H9 (cell line): Measurements from ENCODE around the gene GNG3. TPM values are rescaled to one million over a fixed set of nuclear protein-coding genes. Genes with fewer than 3 reads are reported as not detected.

Experiments
- DNase-seq: peaks from one replicate; pipeline ENCODE4 v3.0.0-alpha.2; 2017
- H2AFZ ChIP-seq: one replicate; pipeline ENCODE4 v1.6.1; 2013; ENCODE audit warnings: mild to moderate bottlenecking, low read length, control low read depth, moderate library complexity
- H2AK5ac ChIP-seq: 2 replicates; pipeline ENCODE4 v1.6.1; 2013; ENCODE audit warnings: low read length, control low read depth, mixed read lengths; ENCODE audit not compliant: insufficient read length
- H2BK120ac ChIP-seq: one replicate; pipeline ENCODE4 v1.6.1; 2013; ENCODE audit warnings: low read depth, mild to moderate bottlenecking, low read length, control low read depth, inconsistent platforms; ENCODE audit not compliant: poor library complexity, severe bottlenecking
- H2BK12ac ChIP-seq: 2 replicates; pipeline ENCODE4 v1.6.1; 2013; ENCODE audit warnings: low read length, control low read depth, mixed read lengths, low read depth; ENCODE audit not compliant: insufficient read length
- H2BK15ac ChIP-seq: 2 replicates; pipeline ENCODE4 v1.6.1; 2013; ENCODE audit warnings: low read depth, low read length, control low read depth
- H2BK20ac ChIP-seq: one replicate; pipeline ENCODE4 v1.6.1; 2013; ENCODE audit warnings: low read depth, mild to moderate bottlenecking, low read length, control low read depth, inconsistent platforms; ENCODE audit not compliant: poor library complexity, severe bottlenecking
- H2BK5ac ChIP-seq: 2 replicates; pipeline ENCODE4 v1.6.1; 2013; ENCODE audit warnings: low read length, control low read depth, mixed read lengths; ENCODE audit not compliant: insufficient read length
- H3K14ac ChIP-seq: 2 replicates; pipeline ENCODE4 v1.6.1; 2013; ENCODE audit warnings: low read length, control low read depth; ENCODE audit not compliant: insufficient read depth
- H3K18ac ChIP-seq: 2 replicates; pipeline ENCODE4 v1.6.1; 2013; ENCODE audit warnings: low read depth, mild to moderate bottlenecking, mixed read lengths, low read length, control low read depth; ENCODE audit not compliant: insufficient read length
- H3K23ac ChIP-seq: 2 replicates; pipeline ENCODE4 v1.6.1; 2013; ENCODE audit warnings: low read length, control low read depth, mixed read lengths, low read depth; ENCODE audit not compliant: insufficient read length
- H3K23me2 ChIP-seq: 2 replicates; pipeline ENCODE4 v1.6.1; 2013; ENCODE audit warnings: low read depth, mild to moderate bottlenecking, mixed read lengths, low read length, control low read depth; ENCODE audit not compliant: insufficient read length, poor library complexity, severe bottlenecking
- H3K27ac ChIP-seq: 2 replicates; pipeline ENCODE4 v1.5.1; 2013; ENCODE audit warnings: low read length, control low read depth, mixed read lengths, low read depth; ENCODE audit not compliant: insufficient read length
- H3K27me3 ChIP-seq: 2 replicates; pipeline ENCODE4 v1.6.1; 2013; ENCODE audit warnings: low read length, control low read depth, inconsistent platforms; ENCODE audit not compliant: insufficient read depth
- H3K4ac ChIP-seq: 2 replicates; pipeline ENCODE4 v1.6.1; 2013; ENCODE audit warnings: low read depth, mild to moderate bottlenecking, control low read depth, inconsistent platforms, low read length, moderate library complexity
- H3K4me1 ChIP-seq: 2 replicates; pipeline ENCODE4 v1.6.1; 2013; ENCODE audit warnings: low read length, control low read depth, inconsistent platforms; ENCODE audit not compliant: insufficient read depth
- H3K4me2 ChIP-seq: 2 replicates; pipeline ENCODE4 v1.6.1; 2013; ENCODE audit warnings: low read length, control low read depth, mixed read lengths; ENCODE audit not compliant: insufficient read length, insufficient read depth
- H3K56ac ChIP-seq: 2 replicates; pipeline ENCODE4 v1.6.1; 2013; ENCODE audit warnings: low read depth, mild to moderate bottlenecking, mixed read lengths, low read length, control low read depth; ENCODE audit not compliant: insufficient read length
- H3K79me1 ChIP-seq: 2 replicates; pipeline ENCODE4 v1.6.1; 2013; ENCODE audit warnings: low read depth, mild to moderate bottlenecking, moderate library complexity, low read length, control low read depth, inconsistent platforms; ENCODE audit not compliant: insufficient read depth, poor library complexity, severe bottlenecking
- H3K79me2 ChIP-seq: 2 replicates; pipeline ENCODE4 v1.6.1; 2013; ENCODE audit warnings: low read length, control low read depth, inconsistent platforms; ENCODE audit not compliant: insufficient read depth
- H3K9ac ChIP-seq: 2 replicates; pipeline ENCODE4 v1.6.1; 2013; ENCODE audit warnings: low read length, control low read depth, mixed read lengths; ENCODE audit not compliant: insufficient read length; ENCODE audit errors: extremely low read depth
- H3K9me3 ChIP-seq: one replicate; pipeline ENCODE4 v1.6.1; 2013; ENCODE audit warnings: low read depth, low read length, inconsistent platforms; ENCODE audit not compliant: control insufficient read depth
- H3T11ph ChIP-seq: one replicate; pipeline ENCODE4 v1.6.1; 2013; ENCODE audit warnings: mild to moderate bottlenecking, low read length, control low read depth, inconsistent platforms
- H4K20me1 ChIP-seq: one replicate; pipeline ENCODE4 v1.6.1; 2013; ENCODE audit not compliant: control insufficient read depth, insufficient read length, insufficient read depth
- H4K5ac ChIP-seq: 2 replicates; pipeline ENCODE4 v1.6.1; 2013; ENCODE audit warnings: low read depth, mild to moderate bottlenecking, mixed read lengths, low read length, control low read depth; ENCODE audit not compliant: insufficient read length
- H4K8ac ChIP-seq: replicated peaks from 2 replicates; pipeline ENCODE4 v1.6.1; 2013; ENCODE audit warnings: low read length, control low read depth, mixed read lengths, low read depth; ENCODE audit not compliant: insufficient read length
- H4K91ac ChIP-seq: 2 replicates; pipeline ENCODE4 v1.6.1; 2013; ENCODE audit warnings: low read depth, mild to moderate bottlenecking, moderate library complexity, mixed read lengths, low read length, control low read depth; ENCODE audit not compliant: insufficient read length
- H3K27ac Mint-ChIP-seq, 3 experiments: 2 replicates in 2 of 3; 3 replicates in 1 of 3; pipeline ENCODE4 v1.8.0; 2020 to 2021; ENCODE audit warnings: mixed read lengths in 3 of 3, mild to moderate bottlenecking in 1 of 3, moderate library complexity in 1 of 3
- H3K27me3 Mint-ChIP-seq: 2 replicates; pipeline ENCODE4 v1.8.0; 2021; ENCODE audit warnings: low read depth, mild to moderate bottlenecking, moderate library complexity, mixed read lengths
- H3K36me3 Mint-ChIP-seq, 3 experiments: 2 replicates in 2 of 3; 3 replicates in 1 of 3; pipeline ENCODE4 v1.8.0; 2020 to 2021; ENCODE audit warnings: low read depth in 3 of 3, mixed read lengths in 3 of 3; ENCODE audit not compliant: insufficient read depth in 1 of 3
- H3K4me1 Mint-ChIP-seq, 2 experiments: 2 replicates each; pipeline ENCODE4 v1.8.0; 2020; ENCODE audit warnings: mixed read lengths in 2 of 2
- H3K4me3 Mint-ChIP-seq, 2 experiments: 2 replicates in 1 of 2; 3 replicates in 1 of 2; pipeline ENCODE4 v1.8.0; 2020 to 2021; ENCODE audit warnings: mild to moderate bottlenecking in 2 of 2, mixed read lengths in 2 of 2, moderate library complexity in 1 of 2
- H3K9me3 Mint-ChIP-seq, 2 experiments: 2 replicates in 1 of 2; 3 replicates in 1 of 2; pipeline ENCODE4 v1.8.0; 2020; ENCODE audit warnings: mild to moderate bottlenecking in 2 of 2, mixed read lengths in 2 of 2, moderate library complexity in 1 of 2
- CTCF ChIP-seq: fragments of 200-600 bp; sonication (generic); conservative IDR thresholded peaks from 3 replicates; pipeline ENCODE4 v1.8.0; 2021; ENCODE audit warnings: antibody characterized with exemption, mild to moderate bottlenecking
- WGBS: extraction: QIAGEN DNeasy Blood & Tissue Kit; methylation state at CpG from one replicate; pipeline ENCODE4 v1.1.7; 2013; ENCODE audit warnings: missing lambda C conversion rate, low lambda C conversion rate, mixed read lengths; ENCODE audit not compliant: insufficient read length; ENCODE audit errors: extremely low coverage; 5-methylcytosine and 5-hydroxymethylcytosine counted together
- total RNA-seq: library from RNA; stranded (reverse); gene quantifications from 2 replicates; pipeline ENCODE4 v1.2.1, GENCODE V29; 2021

Gene GNG3
- total RNA-seq, 1 experiment from 2014 or later: 3.2 TPM

DNA sequence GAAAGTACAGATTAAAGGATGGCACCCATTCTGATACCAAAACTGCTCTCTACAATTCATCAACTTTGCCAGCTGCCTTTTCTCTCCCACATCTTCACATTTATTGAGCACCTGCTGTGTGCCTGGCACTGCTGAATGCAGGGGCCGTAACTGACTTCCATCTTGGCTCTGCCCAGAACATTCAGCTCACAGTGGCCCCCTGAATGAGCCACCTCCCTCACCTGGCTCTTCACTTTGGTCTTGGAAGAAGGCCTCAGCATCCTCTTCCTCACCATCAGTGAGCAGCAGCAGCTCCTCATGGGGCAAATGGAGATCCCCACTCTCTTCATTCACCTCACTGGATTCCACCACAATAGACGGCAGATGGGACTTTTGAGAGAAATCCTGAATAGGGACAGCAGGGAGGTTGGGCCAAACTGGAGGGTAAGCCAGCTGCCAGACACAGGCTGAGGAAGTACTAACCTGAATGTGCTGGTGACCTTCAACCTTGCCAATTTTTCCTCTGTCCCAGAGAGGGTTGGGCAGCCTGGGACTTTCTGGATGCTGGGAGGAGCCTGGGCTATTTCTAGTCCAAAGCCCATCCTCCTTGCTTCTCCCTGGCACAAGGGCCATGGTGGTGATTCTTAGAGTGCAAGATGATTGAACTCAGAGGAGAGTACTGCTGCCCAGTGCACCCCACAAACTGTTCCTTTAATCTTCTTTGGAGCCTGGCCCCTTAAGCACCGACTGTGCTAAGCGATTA is 37.9 kb upstream of the GNG3 start:
- no CpG with 5 or more reads among the region's 4 CpGs for WGBS

More for the DNA sequence above, 37.9 kb upstream of the GNG3 start:
- peak overlapping the region in 1 of 2 experiments; percentile 92; a peak in 3 of 5 replicates for H3K4me3 Mint-ChIP-seq
- Histone ChIP-seq H3T11ph (no peak overlapping the region), H2BK15ac (no peak overlapping the region), H3K4me2 (no peak overlapping the region), H3K79me1 (no peaks in the 10 kb centered on the region), H2BK12ac (no peak overlapping the region), H3K27ac (no peak overlapping the region), H3K9me3 (no peaks in the 10 kb centered on the region), H2AFZ (no peak overlapping the region), H3K4ac (no peak overlapping the region), H3K27me3 (no peaks in the 10 kb centered on the region), H4K8ac (no peak overlapping the region), H4K20me1 (no peaks in the 10 kb centered on the region), H3K9ac (no peak overlapping the region), H3K23ac (no peak overlapping the region), H3K56ac (no peak overlapping the region), H3K18ac (no peak overlapping the region), H2BK5ac (no peak overlapping the region), H4K91ac (no peak overlapping the region), H3K79me2 (peaks cover 3% of the 10 kb centered on the region; the same call in 1 of the 2 replicates), H3K4me1 (peaks cover 2% of the 10 kb centered on the region; the same call in 1 of the 2 replicates), H4K5ac (no peak overlapping the region), H2BK120ac (no peak overlapping the region), H2BK20ac (no peak overlapping the region), H3K23me2 (peaks cover 17% of the 10 kb centered on the region), H3K14ac (no peak overlapping the region), H2AK5ac (no peak overlapping the region)
- H3K27ac Mint-ChIP-seq: peak overlapping the region; percentile 11 to 89 (median 86); a peak in 5 of 7 replicates
- H3K36me3 Mint-ChIP-seq: peaks cover 23 to 46% (median 32%) of the 10 kb centered on the region in 3 experiments
- no peak for DNase-seq
- no peaks in the 10 kb centered on the region; the same call in none of the 2 replicates for H3K27me3 Mint-ChIP-seq
- TF ChIP-seq CTCF: no peak
- no peaks in the 10 kb centered on the region; a peak in 1 of 5 replicates for H3K9me3 Mint-ChIP-seq
- peaks cover 25 to 35% of the 10 kb centered on the region in 2 experiments for H3K4me1 Mint-ChIP-seq
